Measurements from ENCODE around the gene TMEM238.

GRCh38 chr19:55350620-55351315 lies 33.3 kb downstream of the TMEM238 start:
- TF ChIP-seq EZH2phosphoT487 (IDR thresholded peaks at IDR 0.05; ENCODE audit: insufficient read depth, low read depth) (no peak), EZH2 (IDR thresholded peaks at IDR 0.05; ENCODE audit: insufficient read depth, poor library complexity, severe bottlenecking) (no peak)
